ENCODE data around the gene PLPP3. TPM values are rescaled to one million over a fixed set of nuclear protein-coding genes. Genes with fewer than 3 reads are reported as not detected.

Gene PLPP3
- total and polyA plus RNA-seq, 12 donors: 11.7 to 156 (median 96.1) TPM

GRCh38 chr1:56531624-56532349, 47.6 kb downstream of the PLPP3 start:
- Histone ChIP-seq H3K4me3 (no peak overlapping the region), H3K36me3 (replicated peaks in 1 of 2) (peaks cover 0 to 20% of the 10 kb centered on the region in 2 donors), H3K4me1 (replicated peaks in 1 of 2) (peaks cover 18 to 30% of the 10 kb centered on the region in 2 donors), H3K27me3 (no peaks in the 10 kb centered on the region), H3K9me3 (replicated peaks in 1 of 3) (no peaks in the 10 kb centered on the region), H3K27ac (no peak overlapping the region)
- no peak for DNase-seq
- intact Hi-C loops (cut with DNase I): no loop called here
- TF ChIP-seq POLR2A (IDR thresholded peaks at IDR 0.05) (no peak), CTCF (IDR thresholded peaks at IDR 0.05) (no peak)
- WGBS, 4 donors: 81 to 90% (median 86%) methylated on average over 6 of the region's 6 CpGs

GRCh38 chr1:56529801-56530200, 49.6 kb downstream of the PLPP3 start:
- peaks cover 0 to 9% of the 10 kb centered on the region in 2 donors for H3K36me3 ChIP-seq (replicated peaks in 1 of 2)
- peaks cover 19 to 43% of the 10 kb centered on the region in 2 donors for H3K4me1 ChIP-seq (replicated peaks in 1 of 2)
- TF ChIP-seq CTCF (IDR thresholded peaks at IDR 0.05): no peak
- no peak for TF ChIP-seq POLR2A (IDR thresholded peaks at IDR 0.05)
- no peak overlapping the region for H3K4me3 ChIP-seq
- no peak for DNase-seq
- no peaks in the 10 kb centered on the region for H3K9me3 ChIP-seq (replicated peaks in 1 of 3)
- no peak overlapping the region for H3K27ac ChIP-seq
- intact Hi-C loops (cut with DNase I): no loop called here
- H3K27me3 ChIP-seq: no peaks in the 10 kb centered on the region

GRCh38 chr1:56527548-56528302, 51.6 kb downstream of the PLPP3 start:
- WGBS, 4 donors: 38 to 56% (median 55%) methylated on average over 8 of the region's 8 CpGs
- Histone ChIP-seq H3K36me3 (replicated peaks in 1 of 2) (peaks cover 0 to 7% of the 10 kb centered on the region in 2 donors), H3K9me3 (replicated peaks in 1 of 3) (no peaks in the 10 kb centered on the region), H3K4me1 (replicated peaks in 1 of 2) (peaks cover 19 to 43% of the 10 kb centered on the region in 2 donors), H3K27ac (peak overlapping the region in 1 of 5 donors; percentile 6), H3K27me3 (no peaks in the 10 kb centered on the region), H3K4me3 (no peak overlapping the region)
- TF ChIP-seq POLR2A (IDR thresholded peaks at IDR 0.05) (no peak), CTCF (IDR thresholded peaks at IDR 0.05) (no peak)
- DNase-seq: no peak
- intact Hi-C loops (cut with DNase I): no loop called here

GRCh38 chr1:56526571-56527174, 52.7 kb downstream of the PLPP3 start:
- no peaks in the 10 kb centered on the region for H3K9me3 ChIP-seq (replicated peaks in 1 of 3)
- H3K36me3 ChIP-seq (replicated peaks in 1 of 2): peaks cover 0 to 7% of the 10 kb centered on the region in 2 donors
- intact Hi-C loops (cut with DNase I): no loop called here
- TF ChIP-seq CTCF (IDR thresholded peaks at IDR 0.05) (no peak), POLR2A (IDR thresholded peaks at IDR 0.05) (no peak)
- H3K4me1 ChIP-seq (replicated peaks in 1 of 2): peaks cover 19 to 41% of the 10 kb centered on the region in 2 donors
- no peaks in the 10 kb centered on the region for H3K27me3 ChIP-seq
- 53 to 57% (median 56%) methylated on average over 5 of the region's 5 CpGs for WGBS, 4 donors
- H3K27ac ChIP-seq: peak overlapping the region in 1 of 5 donors; percentile 37
- no peak overlapping the region for H3K4me3 ChIP-seq
- no peak for DNase-seq

Measured in adrenal gland (tissue), 12 donors.